Coronary artery (tissue), 2 donors: Measurements from ENCODE around the gene FMN1.
"Not testable (repeated sequence)": the region's sequence is repeated elsewhere in the genome, so short reads cannot be mapped to it uniquely, and the experiment has no call there.

ENCODE experiments used
- DNase-seq: peaks from one replicate; pipeline ENCODE4 v3.0.0-alpha.2; 2017; ENCODE audit warnings: low spot score
- H3K27ac ChIP-seq, 2 donors: fragments of 200-600 bp; sonication (generic); one replicate each; pipeline ENCODE4 v1.5.1; 2016 to 2019
- H3K4me3 ChIP-seq: fragments of 200-600 bp; sonication (generic); 2 replicates; pipeline ENCODE4 v1.5.1; 2016; ENCODE audit warnings: mild to moderate bottlenecking, moderate library complexity
- CTCF ChIP-seq: fragments of 200-600 bp; sonication (generic); IDR thresholded peaks from one replicate; pipeline ENCODE4 v1.5.1; 2019; ENCODE audit warnings: antibody characterized with exemption

The FMN1 gene

GRCh38 chr15:32956711-32957110 is 237.8 kb downstream of the FMN1 start:
- DNase-seq = no peak
- Histone ChIP-seq H3K27ac (no peak overlapping the region), H3K4me3 (no peak overlapping the region)
- no peak for TF ChIP-seq CTCF

- no peak overlapping the region for H3K27ac ChIP-seq
- no peak for TF ChIP-seq CTCF
- H3K4me3 ChIP-seq = no peak overlapping the region
- DNase-seq = no peak
Measured at GRCh38 chr15:32956006-32956405, 238.5 kb downstream of the FMN1 start.

- TF ChIP-seq CTCF = no peak
- no peak for DNase-seq
- H3K27ac ChIP-seq = no peak overlapping the region
- H3K4me3 ChIP-seq = no peak overlapping the region
Measured at GRCh38 chr15:32953533-32953910, 241.0 kb downstream of the FMN1 start.

GRCh38 chr15:32952901-32953532 is 241.5 kb downstream of the FMN1 start:
- Histone ChIP-seq H3K27ac (no peak overlapping the region), H3K4me3 (no peak overlapping the region)
- DNase-seq = no peak
- TF ChIP-seq CTCF = no peak

- DNase-seq = no peak
- no peak for TF ChIP-seq CTCF
- H3K27ac ChIP-seq = no peak overlapping the region
- H3K4me3 ChIP-seq = no peak overlapping the region
Measured at GRCh38 chr15:32951736-32952464, 242.6 kb downstream of the FMN1 start.

GRCh38 chr15:32950051-32950450 is 244.5 kb downstream of the FMN1 start:
- DNase-seq, H3K27ac ChIP-seq, H3K4me3 ChIP-seq: not testable (repeated sequence)

GRCh38 chr15:32946210-32946609 is 248.3 kb downstream of the FMN1 start:
- Histone ChIP-seq H3K4me3 (no peak overlapping the region), H3K27ac (no peak overlapping the region)
- TF ChIP-seq CTCF = no peak
- no peak for DNase-seq
